ENCODE data around the gene CAPRIN2.
A peak's percentile ranks its signal among the peaks of the same experiment; 100 is the strongest.

Gene CAPRIN2

GRCh38 chr12:30769802-30770201 is 15.1 kb upstream of the CAPRIN2 start:
- FAIRE-seq (no peak), DNase-seq (ENCODE audit: insufficient read length, low spot score) (no peak)

DNA sequence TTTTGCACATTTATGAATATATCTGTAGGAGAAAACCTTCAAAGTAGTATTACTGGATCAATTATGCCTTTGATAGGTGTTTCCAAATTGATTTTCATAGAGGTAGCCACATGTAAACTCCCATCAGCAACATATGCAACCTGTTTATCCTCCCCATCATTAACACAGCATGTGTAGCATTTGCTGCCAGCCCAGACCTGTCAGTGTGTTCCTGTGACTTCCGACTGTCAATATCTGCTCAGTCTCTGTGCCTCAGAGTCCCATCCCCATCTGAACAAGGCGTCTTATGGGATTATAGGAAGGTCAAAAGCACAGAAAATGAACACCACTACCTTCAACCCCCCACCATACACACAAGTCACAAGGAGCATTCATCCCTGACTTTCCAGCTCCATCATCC is 9.5 kb upstream of the CAPRIN2 start:
- no peak for FAIRE-seq
- DNase-seq (ENCODE audit: insufficient read length, low spot score), result no peak

DNA sequence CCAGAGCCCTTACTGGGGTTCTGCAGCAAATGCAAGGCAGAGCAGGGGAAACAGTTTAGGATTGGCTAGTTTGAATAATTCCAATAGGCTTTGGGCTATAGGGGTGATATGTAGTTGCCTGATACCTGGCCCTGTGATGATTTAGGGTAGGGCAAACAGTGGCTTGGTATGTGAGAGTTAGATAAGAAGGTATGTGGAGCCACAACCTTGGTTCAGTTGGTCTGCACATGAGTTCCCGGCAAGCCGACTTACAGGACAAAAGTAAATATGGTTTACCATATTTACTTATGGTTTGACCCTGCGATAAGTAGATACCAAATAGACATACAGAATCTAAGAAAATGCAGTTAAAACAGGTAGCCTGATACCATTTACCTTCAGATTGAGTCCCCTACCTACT is 8.3 kb upstream of the CAPRIN2 start:
- FAIRE-seq (no peak), DNase-seq (ENCODE audit: insufficient read length, low spot score) (no peak)

GRCh38 chr12:30761730-30762129 is 7.0 kb upstream of the CAPRIN2 start:
- FAIRE-seq (no peak), DNase-seq (ENCODE audit: insufficient read length, low spot score) (no peak)

DNA sequence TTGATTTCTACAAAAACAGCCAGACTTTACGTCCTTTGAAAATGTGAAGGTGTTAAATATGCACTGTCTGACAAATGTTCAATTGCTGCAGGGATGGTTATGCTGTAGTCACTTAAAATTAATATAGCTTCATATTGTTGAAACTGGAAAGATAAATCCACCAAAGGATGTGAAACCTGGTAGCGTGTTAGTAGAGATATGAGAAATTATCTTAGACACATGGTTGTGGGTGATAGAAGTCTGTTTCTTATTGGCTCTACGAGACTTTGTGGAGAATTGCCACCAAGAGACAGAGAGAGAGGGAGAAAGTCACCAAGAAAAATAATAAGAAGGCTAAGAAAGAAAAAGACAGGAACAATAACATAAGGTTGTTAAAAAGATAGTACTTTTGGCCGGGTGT is 2.6 kb upstream of the CAPRIN2 start:
- DNase-seq (ENCODE audit: insufficient read length, low spot score) (no peak), FAIRE-seq (no peak)

DNA sequence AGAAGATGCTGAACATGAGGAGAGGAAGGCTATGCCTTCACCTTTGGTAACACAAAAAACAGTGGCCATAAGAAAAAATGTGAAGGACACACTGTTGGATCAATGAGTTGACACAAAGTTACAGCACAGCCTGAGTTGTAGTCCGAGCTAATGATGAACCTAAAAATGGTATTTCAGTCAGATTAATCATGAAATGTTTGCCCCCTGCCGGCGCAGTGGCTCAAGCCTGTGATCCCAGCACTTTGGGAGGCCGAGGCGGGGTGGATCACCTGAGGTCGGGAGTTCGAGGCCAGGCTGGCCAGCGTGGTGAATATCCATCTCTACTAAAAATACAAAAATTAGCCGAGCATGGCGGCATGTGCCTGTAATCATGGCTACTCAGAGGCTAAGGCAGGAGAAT is 1.3 kb upstream of the CAPRIN2 start:
- no peak for FAIRE-seq
- no peak for DNase-seq (ENCODE audit: insufficient read length, low spot score)

DNA sequence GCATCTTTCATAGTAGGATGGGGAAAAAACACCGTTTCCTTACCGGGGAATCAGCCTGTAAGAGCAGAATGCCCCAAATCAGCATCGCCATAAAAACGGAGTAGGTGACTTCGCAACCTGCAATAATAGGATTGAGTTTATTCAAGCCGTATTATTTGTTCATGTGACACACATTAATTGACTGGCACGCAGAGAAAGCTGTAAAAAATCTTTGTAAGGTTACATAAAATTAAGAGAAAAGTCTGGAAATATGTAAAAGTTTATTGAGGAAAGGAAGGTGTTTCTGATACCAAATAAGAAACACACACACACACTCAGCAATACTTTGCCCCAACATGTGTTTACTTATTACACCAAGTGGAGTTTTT is 628 bp upstream of the CAPRIN2 start:
- FAIRE-seq, result no peak
- no peak for DNase-seq (ENCODE audit: insufficient read length, low spot score)

DNA sequence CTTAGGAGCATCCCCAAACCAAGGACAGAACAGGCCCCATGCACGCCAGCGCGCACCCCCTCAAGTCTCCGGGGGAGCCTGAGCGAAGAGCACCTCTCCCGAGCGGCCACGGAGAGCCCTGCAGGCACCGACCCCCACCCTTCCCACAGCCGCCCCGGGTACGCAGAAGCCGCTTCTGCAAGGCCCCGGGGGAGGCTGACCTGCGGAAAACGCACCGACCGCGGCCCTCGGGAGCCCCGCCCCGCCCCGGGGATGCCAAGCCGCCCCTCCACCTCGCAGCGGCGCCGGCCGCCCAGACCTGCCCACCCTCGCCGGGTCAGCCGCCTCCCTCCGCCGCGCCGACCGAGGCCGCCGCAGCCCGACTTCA is 385 bp downstream of the CAPRIN2 start:
- DNase-seq (ENCODE audit: insufficient read length, low spot score), result peak; percentile 19
- FAIRE-seq, result no peak

DNA sequence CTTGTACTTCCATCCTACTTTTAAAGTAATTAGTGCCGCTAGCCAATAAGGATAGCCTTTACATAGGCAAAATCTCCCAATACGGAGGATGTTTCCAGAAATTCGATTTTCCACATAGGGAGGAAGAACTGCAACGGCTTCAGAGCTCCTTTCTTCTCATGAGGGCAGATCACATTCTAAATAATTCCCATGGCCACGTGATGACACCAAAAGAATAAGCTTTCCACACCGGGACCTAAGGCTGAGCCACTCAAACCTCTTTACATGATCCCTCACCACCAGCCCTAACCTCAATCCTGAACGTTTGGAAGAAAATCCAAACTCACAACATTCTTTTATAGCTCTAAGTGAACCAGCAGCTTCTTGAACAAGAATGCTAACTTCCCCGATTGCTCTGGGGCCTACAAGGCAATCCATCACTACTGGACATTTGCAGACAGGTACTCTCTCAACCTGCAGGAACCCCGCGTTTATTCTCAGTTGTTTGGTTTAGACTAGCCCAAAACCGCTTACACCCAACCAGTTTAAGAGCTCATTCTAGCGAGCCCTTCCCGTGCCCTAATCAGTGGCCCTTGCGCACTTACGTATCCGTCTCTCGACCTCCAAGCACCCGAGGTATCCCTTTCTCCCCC is 884 bp downstream of the CAPRIN2 start:
- peak; percentile 83 for FAIRE-seq
- peak; percentile 10 for DNase-seq (ENCODE audit: insufficient read length, low spot score)

- FAIRE-seq (peak; percentile 48), DNase-seq (ENCODE audit: insufficient read length, low spot score) (peak; percentile 10)
These were observed 1.5 kb downstream of the CAPRIN2 start for GRCh38 chr12:30753233-30753632.

- FAIRE-seq (no peak), DNase-seq (ENCODE audit: insufficient read length, low spot score) (no peak)
These were observed 2.5 kb downstream of the CAPRIN2 start for GRCh38 chr12:30752255-30752654.

DNA sequence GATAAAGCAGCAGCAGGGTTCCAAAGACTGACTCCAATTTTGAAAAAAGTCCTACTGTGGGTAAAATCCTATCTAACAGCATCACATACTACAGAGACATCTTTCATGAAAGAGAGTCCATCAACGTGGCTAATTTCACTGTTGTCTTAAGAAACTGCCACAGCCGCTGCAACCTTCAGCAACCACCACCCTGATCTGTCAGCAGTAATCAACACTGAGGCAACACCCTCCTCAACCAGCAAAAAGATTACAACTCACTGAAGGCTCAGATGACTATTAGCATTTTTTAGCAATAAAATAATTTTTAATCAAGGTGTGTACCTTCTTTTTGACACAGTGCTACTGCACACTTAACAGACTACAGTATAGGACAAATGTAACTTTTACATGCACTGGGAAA is 6.6 kb downstream of the CAPRIN2 start:
- FAIRE-seq, result no peak
- no peak for DNase-seq (ENCODE audit: insufficient read length, low spot score)

GRCh38 chr12:30746190-30746589 is 8.6 kb downstream of the CAPRIN2 start:
- DNase-seq (ENCODE audit: insufficient read length, low spot score), result no peak
- FAIRE-seq, result no peak

DNA sequence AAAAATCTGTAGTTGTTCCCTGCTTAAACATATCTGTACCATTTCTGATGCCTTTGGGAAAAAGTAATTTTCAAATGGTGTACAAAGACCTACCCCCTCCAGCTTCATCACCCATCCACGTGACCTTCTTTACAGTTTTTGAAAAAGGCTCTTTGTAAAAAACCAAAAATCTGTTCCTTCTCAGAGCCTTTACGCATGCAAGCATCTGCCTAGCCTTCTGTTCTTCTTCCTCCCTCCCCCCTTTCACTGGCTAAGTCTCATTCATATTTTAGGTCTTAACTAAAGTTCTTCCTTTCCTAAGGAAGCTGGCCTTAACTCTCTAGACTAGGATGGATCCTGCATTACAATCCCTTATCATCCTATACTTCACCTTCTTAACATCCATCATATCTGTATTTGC is 10.4 kb downstream of the CAPRIN2 start:
- DNase-seq (ENCODE audit: insufficient read length, low spot score) (no peak), FAIRE-seq (no peak)

- FAIRE-seq (no peak), DNase-seq (ENCODE audit: insufficient read length, low spot score) (no peak)
These were observed 14.5 kb downstream of the CAPRIN2 start for GRCh38 chr12:30740274-30740673.

DNA sequence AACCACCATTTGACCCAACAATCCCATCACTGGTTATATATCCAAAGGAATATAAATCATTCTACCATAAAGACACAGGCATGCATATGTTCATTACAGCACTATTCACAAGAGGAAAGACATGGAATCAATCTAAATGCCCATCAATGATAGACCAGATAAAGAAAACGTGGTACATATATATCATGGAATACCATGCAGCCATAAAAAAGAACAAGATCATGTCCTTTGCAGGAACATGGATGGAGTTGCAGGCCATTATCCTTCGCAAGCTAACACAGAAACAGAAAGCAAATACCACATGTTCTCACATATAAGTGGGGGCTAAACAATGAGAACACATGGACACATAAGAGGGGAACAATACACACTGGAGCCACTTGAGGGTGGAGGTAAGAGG is 15.7 kb downstream of the CAPRIN2 start:
- no peak for FAIRE-seq
- DNase-seq (ENCODE audit: insufficient read length, low spot score), result no peak

GRCh38 chr12:30732954-30733637 is 21.7 kb downstream of the CAPRIN2 start:
- DNase-seq (ENCODE audit: insufficient read length, low spot score) (no peak), FAIRE-seq (no peak)

- FAIRE-seq (no peak), DNase-seq (ENCODE audit: insufficient read length, low spot score) (no peak)
These were observed 24.7 kb downstream of the CAPRIN2 start for GRCh38 chr12:30730011-30730410.

- FAIRE-seq (no peak), DNase-seq (ENCODE audit: insufficient read length, low spot score) (no peak)
These were observed 25.2 kb downstream of the CAPRIN2 start for GRCh38 chr12:30729547-30729946.

- DNase-seq (ENCODE audit: insufficient read length, low spot score) (no peak), FAIRE-seq (no peak)
These were observed 28.1 kb downstream of the CAPRIN2 start for GRCh38 chr12:30726647-30727046.

GRCh38 chr12:30725739-30726138 is 29.0 kb downstream of the CAPRIN2 start:
- no peak for FAIRE-seq
- DNase-seq (ENCODE audit: insufficient read length, low spot score), result no peak

- no peak for DNase-seq (ENCODE audit: insufficient read length, low spot score)
- FAIRE-seq, result no peak
These were observed 35.7 kb downstream of the CAPRIN2 start for GRCh38 chr12:30719060-30719459.

Data from GM19239 (cell line).